B cell (primary cell): Measurements from ENCODE around the gene SAP30L. TPM values are rescaled to one million over a fixed set of nuclear protein-coding genes. Genes with fewer than 3 reads are reported as not detected.

ENCODE experiments used
- ATAC-seq: fragments of 200-7000 bp; cut with Tn5 transposase; one replicate; pipeline ENCODE4 v1.10.0; 2021; ENCODE audit warnings: low read depth, mild to moderate bottlenecking, moderate number of reproducible peaks, moderate library complexity
- CTCF ChIA-PET: fragments of 350-600 bp; sonication (Branson Sonifier 250); formaldehyde crosslinking; loops from one replicate; lab custom pipeline; 2021; ENCODE audit warnings: antibody characterized with exemption, inconsistent platforms; lab: Charles Lee
- POLR2A ChIA-PET: fragments of 350-600 bp; sonication (Branson Sonifier 250); formaldehyde crosslinking; loops from one replicate; lab custom pipeline; 2021; ENCODE audit warnings: antibody characterized with exemption; lab: Charles Lee
- DNase-seq: peaks from one replicate; pipeline ENCODE4 v3.0.0; 2013
- H2AFZ ChIP-seq: 2 replicates; pipeline ENCODE4 v1.6.1; 2012; ENCODE audit warnings: mild to moderate bottlenecking, low read depth, low read length; ENCODE audit not compliant: insufficient read depth, poor library complexity, severe bottlenecking
- H3K27ac ChIP-seq, 2 donors: 1 replicate in 1 of 2; 2 replicates in 1 of 2; pipeline ENCODE4 v1.5.1; 2012 to 2013; ENCODE audit warnings: low read length in 2 of 2, mild to moderate bottlenecking in 2 of 2, moderate library complexity in 1 of 2
- H3K27me3 ChIP-seq, 4 experiments: fragments of 200-600 bp in 1 of 4; sonication (generic) in 1 of 4; replicated peaks in 1 of 4; 1 replicate in 2 of 4; 2 replicates in 2 of 4; pipeline versions ENCODE4 v1.6.1 to v1.7.0; 2013 to 2016; ENCODE audit warnings: low read length in 3 of 4, mild to moderate bottlenecking in 2 of 4, mixed read lengths in 1 of 4, moderate library complexity in 1 of 4; ENCODE audit not compliant: insufficient read depth in 4 of 4, control insufficient read depth in 3 of 4; ENCODE audit errors: control extremely low read depth in 1 of 4
- H3K36me3 ChIP-seq, 2 experiments: replicated peaks in 1 of 2; 1 replicate in 1 of 2; 2 replicates in 1 of 2; pipeline versions ENCODE4 v1.6.1 to v1.7.1; 2013; ENCODE audit warnings: low read length in 1 of 2; ENCODE audit not compliant: insufficient read depth in 2 of 2, control insufficient read depth in 1 of 2; ENCODE audit errors: control extremely low read depth in 1 of 2, extremely low read depth in 1 of 2
- H3K4me1 ChIP-seq, 2 donors: fragments of 200-600 bp in 1 of 2; sonication (generic) in 1 of 2; 1 replicate in 1 of 2; 2 replicates in 1 of 2; pipeline versions ENCODE4 v1.5.1 to v1.6.1; 2013 to 2017; ENCODE audit warnings: low read length in 2 of 2; ENCODE audit not compliant: control insufficient read depth in 2 of 2, insufficient read depth in 2 of 2
- H3K4me2 ChIP-seq: replicated peaks from 2 replicates; pipeline ENCODE3; 2012; ENCODE audit warnings: mild to moderate bottlenecking, low read depth, low read length; ENCODE audit not compliant: poor library complexity, severe bottlenecking
- H3K4me3 ChIP-seq, 5 experiments: fragments of 200-600 bp in 1 of 5; sonication (generic) in 1 of 5; 1 replicate in 3 of 5; 2 replicates in 2 of 5; pipeline versions ENCODE4 v1.5.1 to v1.7.0; 2011 to 2016; ENCODE audit warnings: low read length in 4 of 5, mild to moderate bottlenecking in 4 of 5, low read depth in 2 of 5, control low read depth in 1 of 5, moderate library complexity in 1 of 5; ENCODE audit not compliant: insufficient read depth in 1 of 5; ENCODE audit errors: control extremely low read depth in 1 of 5, extremely low read depth in 1 of 5
- H3K79me2 ChIP-seq: fragments of 200-600 bp; sonication (generic); one replicate; pipeline ENCODE4 v1.6.0; 2016; ENCODE audit warnings: low read length; ENCODE audit not compliant: control insufficient read depth, insufficient read depth
- H3K9ac ChIP-seq: fragments of 200-600 bp; sonication (generic); 2 replicates; pipeline ENCODE4 v1.6.1; 2017; ENCODE audit warnings: mild to moderate bottlenecking, low read length, moderate library complexity
- H3K9me3 ChIP-seq, 3 donors: one replicate each; pipeline versions ENCODE4 v1.6.1 to v1.7.1; 2013; ENCODE audit warnings: low read length in 2 of 3; ENCODE audit not compliant: control insufficient read depth in 2 of 3, insufficient read depth in 1 of 3; ENCODE audit errors: control extremely low read depth in 1 of 3
- H4K20me1 ChIP-seq: 2 replicates; pipeline ENCODE4 v1.6.0; 2012; ENCODE audit warnings: mild to moderate bottlenecking, low read length; ENCODE audit not compliant: insufficient read depth, control insufficient read depth, poor library complexity, severe bottlenecking
- H3K27ac Mint-ChIP-seq: one replicate; pipeline ENCODE4 v1.8.0; 2021; ENCODE audit warnings: mixed read lengths
- H3K27me3 Mint-ChIP-seq: one replicate; pipeline ENCODE4 v1.8.0; 2021; ENCODE audit warnings: mixed read lengths
- H3K4me1 Mint-ChIP-seq: one replicate; pipeline ENCODE4 v1.8.0; 2021; ENCODE audit warnings: mixed read lengths
- H3K4me3 Mint-ChIP-seq: one replicate; pipeline ENCODE4 v1.8.0; 2021; ENCODE audit warnings: mixed read lengths
- H3K9me3 Mint-ChIP-seq: one replicate; pipeline ENCODE4 v1.8.0; 2022; ENCODE audit warnings: mixed read lengths; ENCODE audit not compliant: insufficient read depth
- CTCF ChIP-seq: fragments of 200-600 bp; IDR thresholded peaks from one replicate; pipeline ENCODE4 v1.8.0; 2022; ENCODE audit warnings: antibody characterized with exemption, mild to moderate bottlenecking
- EZH2 ChIP-seq: IDR thresholded peaks from 2 replicates; pipeline ENCODE4 v1.6.1; 2012; ENCODE audit warnings: borderline replicate concordance, low read depth, mild to moderate bottlenecking, moderate library complexity, low read length; ENCODE audit not compliant: insufficient read depth, poor library complexity, severe bottlenecking
- WGBS: methylation state at CpG from one replicate; pipeline ENCODE4 v1.1.5; 2013; ENCODE audit warnings: missing lambda C conversion rate; ENCODE audit not compliant: insufficient coverage; 5-methylcytosine and 5-hydroxymethylcytosine counted together
- intact Hi-C: fragments of 100-400 bp; cut with micrococcal nuclease; formaldehyde crosslinking; loops from one replicate; pipeline ENCODE4 v1.10.0; 2022
- polyA plus RNA-seq: library from polyadenylated mRNA; depleted of rRNA; stranded (reverse); fragments of >200 nt; gene quantifications from 2 replicates; pipeline ENCODE4 v1.2.3, GENCODE V29; 2012
- total RNA-seq, 2 donors: library from RNA; stranded (reverse); fragments of 120-200 nt in 1 of 2; gene quantifications; 1 replicate in 1 of 2; 2 replicates in 1 of 2; pipeline versions ENCODE4 v1.2.3 to v1.2.4, GENCODE V29; 2013 to 2022

Gene SAP30L
- total and polyA plus RNA-seq, 2 donors (not counting 1 experiment from before 2014, with no cell fraction given), result 34.8 to 41.5 TPM

- intact Hi-C loops, result no loop called here
Observed at GRCh38 chr5:154483654-154484392, 38.0 kb downstream of the SAP30L start.

More at GRCh38 chr5:154483654-154484392, 38.0 kb downstream of the SAP30L start:
- H3K9me3 Mint-ChIP-seq, result no peaks in the 10 kb centered on the region
- peaks cover 83% of the 10 kb centered on the region for H3K27me3 Mint-ChIP-seq
- Histone ChIP-seq H3K4me2 (peak overlapping the region; percentile 26), H2AFZ (no peak overlapping the region), H3K9me3 (peaks cover 0 to 46% (median 9%) of the 10 kb centered on the region in 3 donors), H3K9ac (no peak overlapping the region), H3K4me1 (peaks cover 25 to 32% of the 10 kb centered on the region in 2 donors), H3K4me3 (no peak overlapping the region), H3K27ac (no peak overlapping the region), H4K20me1 (no peaks in the 10 kb centered on the region), H3K79me2 (no peaks in the 10 kb centered on the region), H3K27me3 (peaks cover 0 to 91% (median 82%) of the 10 kb centered on the region in 4 experiments), H3K36me3 (no peaks in the 10 kb centered on the region)
- H3K4me1 Mint-ChIP-seq, result peaks cover 27% of the 10 kb centered on the region
- H3K4me3 Mint-ChIP-seq, result no peak overlapping the region
- ATAC-seq (no peak), DNase-seq (peak; percentile 39)
- 9% methylated on average over 22 of the region's 34 CpGs for WGBS
- no peak overlapping the region for H3K27ac Mint-ChIP-seq
- ChIA-PET CTCF (interaction anchor here (1.0 to 1.1 kb wide), 2 partner anchors 15 to 411 kb away, joined by 3 read pairs; no protein-coding TSS in a partner anchor), POLR2A (no interaction called here)
- TF ChIP-seq EZH2 (no peak), CTCF (no peak)
